CD14-positive monocyte (primary cell): Measurements from ENCODE around the gene SPNS1. TPM values are rescaled to one million over a fixed set of nuclear protein-coding genes. Genes with fewer than 3 reads are reported as not detected.

Experiments used
- DNase-seq, 3 donors: peaks; one replicate each; pipeline ENCODE4 v3.0.0-alpha.2; 2011 to 2022
- H2AFZ ChIP-seq: 2 replicates; pipeline ENCODE4 v1.6.0; 2012; ENCODE audit warnings: mild to moderate bottlenecking, low read depth, low read length, inconsistent platforms; ENCODE audit not compliant: insufficient read depth, poor library complexity, severe bottlenecking
- H3K27ac ChIP-seq, 2 donors: 1 replicate in 1 of 2; 2 replicates in 1 of 2; pipeline ENCODE4 v1.5.1; 2012 to 2013; ENCODE audit warnings: low read length in 2 of 2, control low read depth in 1 of 2, inconsistent platforms in 1 of 2, low read depth in 1 of 2, mild to moderate bottlenecking in 1 of 2
- H3K27me3 ChIP-seq, 2 donors: one replicate each; pipeline versions ENCODE4 v1.6.0 to v1.6.1; 2011 to 2013; ENCODE audit warnings: low read length in 2 of 2; ENCODE audit not compliant: control insufficient read depth in 2 of 2, insufficient read depth in 2 of 2
- H3K36me3 ChIP-seq, 2 donors: replicated peaks in 1 of 2; 1 replicate in 1 of 2; 2 replicates in 1 of 2; pipeline versions ENCODE4 v1.5.1 to v1.6.1; 2012 to 2013; ENCODE audit warnings: low read length in 2 of 2, control low read depth in 1 of 2, inconsistent platforms in 1 of 2, mild to moderate bottlenecking in 1 of 2; ENCODE audit not compliant: insufficient read depth in 2 of 2, control insufficient read depth in 1 of 2
- H3K4me1 ChIP-seq, 2 donors: 1 replicate in 1 of 2; 2 replicates in 1 of 2; pipeline versions ENCODE4 v1.5.1 to v1.6.1; 2012 to 2013; ENCODE audit warnings: low read length in 2 of 2, control low read depth in 1 of 2, inconsistent platforms in 1 of 2, mild to moderate bottlenecking in 1 of 2, moderate library complexity in 1 of 2; ENCODE audit not compliant: insufficient read depth in 2 of 2, control insufficient read depth in 1 of 2
- H3K4me2 ChIP-seq: replicated peaks from 2 replicates; pipeline ENCODE3; 2012; ENCODE audit warnings: low read length, moderate library complexity, mild to moderate bottlenecking; ENCODE audit not compliant: poor library complexity, severe bottlenecking; ENCODE audit errors: extremely low read depth
- H3K4me3 ChIP-seq, 3 experiments: fragments of 200-600 bp in 1 of 3; sonication (generic) in 1 of 3; replicated peaks in 1 of 3; 1 replicate in 2 of 3; 2 replicates in 1 of 3; pipeline ENCODE4 v1.5.1; 2011 to 2013; ENCODE audit warnings: low read length in 3 of 3, mild to moderate bottlenecking in 3 of 3, control low read depth in 2 of 3, low read depth in 2 of 3, inconsistent platforms in 1 of 3, moderate library complexity in 1 of 3
- H3K79me2 ChIP-seq: 2 replicates; pipeline ENCODE4 v1.6.0; 2012; ENCODE audit warnings: mild to moderate bottlenecking, control low read depth, inconsistent platforms, low read length, moderate library complexity; ENCODE audit not compliant: insufficient read depth
- H3K9ac ChIP-seq: 2 replicates; pipeline ENCODE4 v1.6.0; 2017; ENCODE audit warnings: low read length, mild to moderate bottlenecking; ENCODE audit not compliant: insufficient read depth, poor library complexity, severe bottlenecking
- H3K9me3 ChIP-seq, 2 donors: replicated peaks in 1 of 2; 1 replicate in 1 of 2; 2 replicates in 1 of 2; pipeline versions ENCODE4 v1.5.1 to v1.6.1; 2012 to 2013; ENCODE audit warnings: low read length in 2 of 2, control low read depth in 1 of 2; ENCODE audit not compliant: control insufficient read depth in 1 of 2, insufficient read depth in 1 of 2
- H4K20me1 ChIP-seq: 2 replicates; pipeline ENCODE4 v1.6.0; 2012; ENCODE audit warnings: mild to moderate bottlenecking, low read length, control low read depth, moderate library complexity; ENCODE audit not compliant: insufficient read depth
- H3K27ac Mint-ChIP-seq, 7 donors: one replicate each; pipeline ENCODE4 v1.8.0; 2020; ENCODE audit warnings: mild to moderate bottlenecking in 7 of 7, mixed read lengths in 7 of 7, moderate library complexity in 6 of 7, inconsistent platforms in 2 of 7
- H3K27me3 Mint-ChIP-seq, 3 donors: one replicate each; pipeline ENCODE4 v1.8.0; 2021 to 2022; ENCODE audit warnings: low read depth in 3 of 3, mild to moderate bottlenecking in 3 of 3, mixed read lengths in 3 of 3, moderate library complexity in 3 of 3, inconsistent platforms in 1 of 3
- H3K36me3 Mint-ChIP-seq, 2 donors: one replicate each; pipeline ENCODE4 v1.8.0; 2020; ENCODE audit warnings: mixed read lengths in 2 of 2, inconsistent platforms in 1 of 2, mild to moderate bottlenecking in 1 of 2
- H3K4me1 Mint-ChIP-seq: one replicate; pipeline ENCODE4 v1.8.0; 2020; ENCODE audit warnings: mild to moderate bottlenecking, mixed read lengths
- H3K4me3 Mint-ChIP-seq, 2 donors: one replicate each; pipeline ENCODE4 v1.8.0; 2020; ENCODE audit warnings: mild to moderate bottlenecking in 2 of 2, mixed read lengths in 2 of 2, moderate library complexity in 1 of 2
- H3K9me3 Mint-ChIP-seq, 7 donors: one replicate each; pipeline ENCODE4 v1.8.0; 2020 to 2022; ENCODE audit warnings: mixed read lengths in 7 of 7, mild to moderate bottlenecking in 6 of 7, moderate library complexity in 6 of 7, inconsistent platforms in 2 of 7
- WGBS: methylation state at CpG from one replicate; pipeline ENCODE4 v1.1.5; 2013; ENCODE audit warnings: missing lambda C conversion rate; ENCODE audit not compliant: insufficient coverage; 5-methylcytosine and 5-hydroxymethylcytosine counted together
- intact Hi-C, 2 donors: fragments of 100-400 bp; cut with micrococcal nuclease; formaldehyde crosslinking; loops; one replicate each; pipeline versions ENCODE4 v1.15.0 to v1.15.1; 2023
- polyA plus RNA-seq, 3 donors: library from polyadenylated mRNA; depleted of rRNA in 1 of 3; unstranded in 2 of 3; stranded (reverse) in 1 of 3; fragments of 300-500 nt in 2 of 3; fragments of >200 nt in 1 of 3; fragmentation: Illumina TruSeq in 2 of 3; gene quantifications; 1 replicate in 2 of 3; 2 replicates in 1 of 3; pipeline ENCODE4 v1.2.3, GENCODE V29; 2012 to 2021
- TF ChIP-seq, protein P1 (sequence below): fragments of 200-600 bp; IDR thresholded peaks from one replicate; pipeline ENCODE4 v1.8.0; 2022; ENCODE audit warnings: antibody characterized with exemption, mild to moderate bottlenecking

SPNS1 gene
- polyA plus RNA-seq, 3 donors: 93.4 to 104 (median 97.2) TPM

- peak overlapping the region in 1 of 2 donors; percentile 11 for H3K4me3 Mint-ChIP-seq
- no peaks in the 10 kb centered on the region for H3K27me3 ChIP-seq
- no peak overlapping the region for H3K9ac ChIP-seq
- TF ChIP-seq, protein P1, sequence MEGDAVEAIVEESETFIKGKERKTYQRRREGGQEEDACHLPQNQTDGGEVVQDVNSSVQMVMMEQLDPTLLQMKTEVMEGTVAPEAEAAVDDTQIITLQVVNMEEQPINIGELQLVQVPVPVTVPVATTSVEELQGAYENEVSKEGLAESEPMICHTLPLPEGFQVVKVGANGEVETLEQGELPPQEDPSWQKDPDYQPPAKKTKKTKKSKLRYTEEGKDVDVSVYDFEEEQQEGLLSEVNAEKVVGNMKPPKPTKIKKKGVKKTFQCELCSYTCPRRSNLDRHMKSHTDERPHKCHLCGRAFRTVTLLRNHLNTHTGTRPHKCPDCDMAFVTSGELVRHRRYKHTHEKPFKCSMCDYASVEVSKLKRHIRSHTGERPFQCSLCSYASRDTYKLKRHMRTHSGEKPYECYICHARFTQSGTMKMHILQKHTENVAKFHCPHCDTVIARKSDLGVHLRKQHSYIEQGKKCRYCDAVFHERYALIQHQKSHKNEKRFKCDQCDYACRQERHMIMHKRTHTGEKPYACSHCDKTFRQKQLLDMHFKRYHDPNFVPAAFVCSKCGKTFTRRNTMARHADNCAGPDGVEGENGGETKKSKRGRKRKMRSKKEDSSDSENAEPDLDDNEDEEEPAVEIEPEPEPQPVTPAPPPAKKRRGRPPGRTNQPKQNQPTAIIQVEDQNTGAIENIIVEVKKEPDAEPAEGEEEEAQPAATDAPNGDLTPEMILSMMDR: no peak
- H3K36me3 Mint-ChIP-seq: no peaks in the 10 kb centered on the region
- H3K79me2 ChIP-seq: no peaks in the 10 kb centered on the region
- H2AFZ ChIP-seq: no peak overlapping the region
- H3K27ac ChIP-seq: no peak overlapping the region
- H4K20me1 ChIP-seq: no peaks in the 10 kb centered on the region
- no peak overlapping the region for H3K4me2 ChIP-seq
- peak overlapping the region in 2 of 7 donors; percentile 62 to 74 for H3K27ac Mint-ChIP-seq
- intact Hi-C loops: no loop called here
- H3K9me3 Mint-ChIP-seq: peaks cover 0 to 3% (median 0%) of the 10 kb centered on the region in 7 donors
- WGBS: no CpG with 5 or more reads among the region's 3 CpGs
- peaks cover 15% of the 10 kb centered on the region for H3K4me1 Mint-ChIP-seq
- peaks cover 0 to 19% (median 5%) of the 10 kb centered on the region in 3 donors for H3K27me3 Mint-ChIP-seq
- H3K9me3 ChIP-seq: no peaks in the 10 kb centered on the region
- H3K36me3 ChIP-seq: no peaks in the 10 kb centered on the region
- peaks cover 7 to 9% of the 10 kb centered on the region in 2 donors for H3K4me1 ChIP-seq
- DNase-seq: no peak
- H3K4me3 ChIP-seq: no peak overlapping the region
Measured at GRCh38 chr16:28998837-28999236, 24.3 kb downstream of the SPNS1 start.

GRCh38 chr16:28999577-28999976 is 25.0 kb downstream of the SPNS1 start:
- Histone ChIP-seq H3K4me3 (no peak overlapping the region), H3K27me3 (no peaks in the 10 kb centered on the region), H4K20me1 (no peaks in the 10 kb centered on the region), H3K4me2 (no peak overlapping the region), H3K27ac (no peak overlapping the region), H3K9ac (no peak overlapping the region), H3K36me3 (no peaks in the 10 kb centered on the region), H2AFZ (no peak overlapping the region), H3K79me2 (no peaks in the 10 kb centered on the region), H3K9me3 (no peaks in the 10 kb centered on the region), H3K4me1 (peaks cover 7 to 9% of the 10 kb centered on the region in 2 donors)
- Mint-ChIP-seq H3K27ac (peak overlapping the region in 2 of 7 donors; percentile 55 to 72), H3K27me3 (peaks cover 0 to 17% (median 3%) of the 10 kb centered on the region in 3 donors), H3K4me3 (no peak overlapping the region), H3K9me3 (peaks cover 0 to 3% (median 0%) of the 10 kb centered on the region in 7 donors), H3K36me3 (no peaks in the 10 kb centered on the region), H3K4me1 (peaks cover 15% of the 10 kb centered on the region)
- WGBS: 48% methylated on average over 4 of the region's 4 CpGs
- TF ChIP-seq, protein P1: no peak
- DNase-seq: no peak
- intact Hi-C loops: no loop called here
